GM21367 (cell line): Measurements from ENCODE around the gene PPP1R2C.

Experiments used
- ATAC-seq: cut with Tn5 transposase; IDR thresholded peaks from one replicate; pipeline ENCODE4 v1.9.1; 2021; ENCODE audit not compliant: unreplicated experiment

The PPP1R2C gene

DNA sequence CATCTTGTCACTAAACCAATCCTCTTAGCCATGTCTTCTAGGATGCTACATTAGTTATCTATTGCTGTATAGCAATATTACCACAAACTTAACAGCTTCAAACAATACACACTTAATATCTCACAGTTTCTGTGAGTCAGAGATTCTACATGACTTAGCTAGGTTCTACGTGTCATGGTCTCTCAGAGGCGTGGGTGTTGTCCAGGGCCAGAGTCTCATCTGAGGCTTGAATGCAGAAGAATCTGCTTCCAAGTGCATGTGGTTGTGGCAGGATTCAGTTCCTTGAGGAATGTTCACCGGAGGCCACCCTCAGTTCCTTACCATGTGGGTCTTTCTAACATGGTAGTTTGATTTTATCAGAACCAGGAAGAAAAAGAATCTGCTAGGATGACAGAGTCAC, 26.4 kb downstream of the PPP1R2C start:
- no peak for ATAC-seq

GRCh38 chrX:42748067-42748850, 29.7 kb downstream of the PPP1R2C start:
- no peak for ATAC-seq

GRCh38 chrX:42746606-42747005, 31.4 kb downstream of the PPP1R2C start:
- ATAC-seq = no peak

- ATAC-seq = no peak
Measured at GRCh38 chrX:42740456-42740855, 37.5 kb downstream of the PPP1R2C start.

DNA sequence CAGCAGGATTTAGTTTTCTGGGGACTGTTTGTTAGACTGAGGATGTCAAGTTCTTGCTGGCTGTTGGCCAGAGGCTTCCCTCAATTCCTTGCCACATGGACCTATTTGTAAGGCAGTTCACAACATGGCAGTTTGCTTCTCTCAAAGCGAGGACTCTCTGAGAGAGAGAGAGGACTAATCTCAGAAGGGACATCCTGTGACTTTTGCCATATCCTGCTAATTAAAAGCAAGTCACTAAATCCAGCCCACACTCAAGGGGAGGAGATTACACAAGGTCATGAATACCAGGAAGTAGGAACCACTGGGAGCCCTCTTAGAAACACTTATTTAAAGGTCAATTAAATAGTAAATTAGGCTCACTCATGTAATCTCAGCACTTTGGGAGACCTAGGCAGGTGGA, 38.2 kb downstream of the PPP1R2C start:
- no peak for ATAC-seq

- no peak for ATAC-seq
Measured at GRCh38 chrX:42739258-42739657, 38.7 kb downstream of the PPP1R2C start.

DNA sequence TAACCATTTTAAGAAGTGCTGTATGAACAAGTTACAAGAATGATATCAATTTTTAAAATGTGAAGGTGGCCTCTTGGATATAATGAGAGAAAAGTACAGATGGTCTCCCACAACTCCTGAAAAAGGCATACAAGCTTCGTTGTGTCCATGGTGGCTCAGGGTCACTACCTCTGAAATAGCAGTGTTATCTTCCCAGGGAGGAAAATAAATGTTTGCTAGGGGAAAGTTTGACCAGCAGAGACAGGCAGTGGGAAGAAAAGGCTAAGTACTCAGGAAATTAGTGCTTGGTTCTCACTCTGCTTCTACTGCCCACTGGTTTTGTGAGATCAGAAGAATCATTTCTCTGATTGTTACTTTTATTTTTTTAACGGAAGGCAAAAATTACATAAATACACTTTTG, 39.4 kb downstream of the PPP1R2C start:
- ATAC-seq = no peak

DNA sequence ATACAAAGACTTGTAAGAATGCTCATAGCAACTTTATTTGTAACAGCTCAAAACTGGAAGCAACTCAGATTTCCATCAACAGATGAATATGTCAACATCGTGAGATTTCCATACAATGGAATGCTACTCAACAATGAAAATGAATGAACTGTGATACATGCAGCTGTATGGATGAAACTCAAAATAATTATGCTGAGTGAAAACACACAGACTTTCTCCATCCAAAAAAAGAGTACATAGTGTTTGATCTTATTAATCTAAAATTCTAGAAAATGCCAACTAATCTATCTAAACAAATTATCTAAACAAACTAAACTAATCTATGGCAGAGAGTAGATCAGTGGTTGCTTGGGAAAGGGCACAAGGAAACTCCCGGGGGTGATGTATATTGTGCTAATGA, 42.7 kb downstream of the PPP1R2C start:
- ATAC-seq = no peak

DNA sequence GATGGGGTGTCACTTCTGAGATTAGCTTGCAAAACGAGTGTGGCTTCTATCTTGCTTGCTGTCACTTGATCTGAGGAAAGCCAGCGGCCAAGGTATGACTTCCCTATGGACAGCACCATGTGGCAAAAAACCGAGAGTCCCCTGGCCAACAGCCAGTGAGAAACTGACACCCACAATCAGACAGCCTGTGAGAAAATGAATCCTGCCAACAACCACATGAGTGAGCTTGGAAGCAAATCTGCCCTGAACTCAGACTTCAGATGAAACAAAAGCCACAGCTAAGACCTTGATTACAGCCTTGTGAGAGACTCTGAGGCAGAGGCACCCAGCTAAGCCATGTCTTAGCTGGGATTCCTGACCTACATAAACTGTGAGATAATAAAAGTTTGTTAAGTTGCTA, 45.5 kb downstream of the PPP1R2C start:
- ATAC-seq = no peak
